Fibroblast of lung (primary cell): ENCODE data around the gene SEC14L1. TPM values are rescaled to one million over a fixed set of nuclear protein-coding genes. Genes with fewer than 3 reads are reported as not detected.

Experiments
- DNase-seq, 2 donors: peaks; one replicate each; pipeline versions ENCODE4 v3.0.0 to v3.0.0-alpha.2; 2010; ENCODE audit warnings: low read depth in 2 of 2
- H2AFZ ChIP-seq: 2 replicates; pipeline ENCODE4 v1.5.1; 2012; ENCODE audit warnings: low read length, control low read depth, inconsistent platforms
- H3K27ac ChIP-seq: 2 replicates; pipeline ENCODE4 v1.5.1; 2011; ENCODE audit warnings: low read length, control low read depth; ENCODE audit not compliant: insufficient read depth
- H3K27me3 ChIP-seq: 2 replicates; pipeline ENCODE4 v1.5.1; 2011; ENCODE audit warnings: mild to moderate bottlenecking, low read length; ENCODE audit not compliant: control insufficient read depth, insufficient read depth
- H3K36me3 ChIP-seq: 2 replicates; pipeline ENCODE4 v1.5.1; 2011; ENCODE audit warnings: low read length; ENCODE audit not compliant: control insufficient read depth, insufficient read depth
- H3K4me1 ChIP-seq: 2 replicates; pipeline ENCODE4 v1.5.1; 2011; ENCODE audit warnings: low read length; ENCODE audit not compliant: control insufficient read depth, insufficient read depth; ENCODE audit errors: extremely low read depth
- H3K4me2 ChIP-seq: 2 replicates; pipeline ENCODE4 v1.5.1; 2011; ENCODE audit warnings: low read length, control low read depth; ENCODE audit not compliant: insufficient read depth; ENCODE audit errors: extremely low read depth
- H3K4me3 ChIP-seq, 4 experiments: fragments of 200-600 bp in 1 of 4; sonication (generic) in 1 of 4; replicated peaks in 1 of 4; 2 replicates each; pipeline ENCODE4 v1.5.1; 2011 to 2016; ENCODE audit warnings: low read length in 4 of 4, low read depth in 3 of 4, mild to moderate bottlenecking in 3 of 4, control low read depth in 2 of 4, inconsistent platforms in 1 of 4, mixed read lengths in 1 of 4; ENCODE audit not compliant: insufficient read depth in 1 of 4; ENCODE audit errors: control extremely low read depth in 1 of 4
- H3K79me2 ChIP-seq: 2 replicates; pipeline ENCODE4 v1.5.1; 2012; ENCODE audit warnings: mild to moderate bottlenecking, low read length, inconsistent platforms; ENCODE audit not compliant: control insufficient read depth, insufficient read depth
- H3K9ac ChIP-seq: 2 replicates; pipeline ENCODE4 v1.5.1; 2011; ENCODE audit warnings: mild to moderate bottlenecking, low read length, control low read depth; ENCODE audit not compliant: insufficient read depth
- H3K9me3 ChIP-seq: 2 replicates; pipeline ENCODE4 v1.5.1; 2012; ENCODE audit warnings: low read depth, low read length; ENCODE audit not compliant: control insufficient read depth, insufficient read depth
- H4K20me1 ChIP-seq: 2 replicates; pipeline ENCODE4 v1.5.1; 2011; ENCODE audit warnings: low read length; ENCODE audit not compliant: control insufficient read depth, insufficient read depth; ENCODE audit errors: extremely low read depth
- CTCF ChIP-seq, 2 donors: IDR thresholded peaks in 1 of 2; conservative IDR thresholded peaks in 1 of 2; 1 replicate in 1 of 2; 2 replicates in 1 of 2; pipeline ENCODE4 v1.5.1; 2011 to 2012; ENCODE audit warnings: low read length in 2 of 2, control low read depth in 1 of 2, inconsistent platforms in 1 of 2, low read depth in 1 of 2, mild to moderate bottlenecking in 1 of 2
- EZH2 ChIP-seq: IDR thresholded peaks from 2 replicates; pipeline ENCODE4 v1.5.1; 2012; ENCODE audit warnings: low read length, control low read depth, mild to moderate bottlenecking; ENCODE audit errors: missing control alignments
- polyA plus RNA-seq, 2 donors: library from polyadenylated mRNA; depleted of rRNA in 1 of 2; stranded (reverse) in 1 of 2; unstranded in 1 of 2; fragments of >200 nt; gene quantifications; 2 replicates each; pipeline ENCODE4 v1.2.1, GENCODE V29; 2011 to 2012; ENCODE audit warnings: missing spikeins in 1 of 2
- total RNA-seq: library from RNA; depleted of rRNA; stranded (reverse); fragments of >200 nt; gene quantifications from 2 replicates; pipeline ENCODE4 v1.2.1, GENCODE V29; 2014

The SEC14L1 gene
- total and polyA plus RNA-seq, 2 donors (not counting 1 experiment from before 2014, with no cell fraction given), result 21.1 to 32.9 TPM

GRCh38 chr17:77125432-77125901 lies 15.3 kb upstream of the SEC14L1 start:
- Histone ChIP-seq H3K9ac (no peak overlapping the region), H3K79me2 (no peaks in the 10 kb centered on the region), H3K27ac (peak overlapping the region; percentile 9), H2AFZ (no peak overlapping the region), H3K9me3 (no peaks in the 10 kb centered on the region), H4K20me1 (no peaks in the 10 kb centered on the region), H3K27me3 (no peaks in the 10 kb centered on the region), H3K36me3 (no peaks in the 10 kb centered on the region), H3K4me3 (no peak overlapping the region), H3K4me1 (peaks cover 20% of the 10 kb centered on the region), H3K4me2 (no peak overlapping the region)
- peak; percentile 38 to 99 for DNase-seq
- TF ChIP-seq EZH2 (no peak), CTCF (conservative IDR thresholded peaks at IDR 0.05 in 1 of 2, IDR thresholded peaks at IDR 0.05 in 1 of 2; ENCODE audit: low read depth in 1 of 2, low read length in 2 of 2) (no peak)

GRCh38 chr17:77126519-77126918 lies 14.2 kb upstream of the SEC14L1 start:
- H3K4me3 ChIP-seq, result no peak overlapping the region
- TF ChIP-seq EZH2 (no peak), CTCF (conservative IDR thresholded peaks at IDR 0.05 in 1 of 2, IDR thresholded peaks at IDR 0.05 in 1 of 2; ENCODE audit: low read depth in 1 of 2, low read length in 2 of 2) (no peak)
- no peak overlapping the region for H3K4me2 ChIP-seq
- no peaks in the 10 kb centered on the region for H3K9me3 ChIP-seq
- no peak overlapping the region for H3K27ac ChIP-seq
- no peaks in the 10 kb centered on the region for H3K36me3 ChIP-seq
- H3K4me1 ChIP-seq, result peaks cover 20% of the 10 kb centered on the region
- H3K79me2 ChIP-seq, result no peaks in the 10 kb centered on the region
- no peak overlapping the region for H2AFZ ChIP-seq
- no peak for DNase-seq
- no peak overlapping the region for H3K9ac ChIP-seq
- no peaks in the 10 kb centered on the region for H3K27me3 ChIP-seq
- H4K20me1 ChIP-seq, result no peaks in the 10 kb centered on the region

- no peak overlapping the region for H3K4me3 ChIP-seq
- H3K36me3 ChIP-seq, result no peaks in the 10 kb centered on the region
- TF ChIP-seq EZH2 (no peak), CTCF (conservative IDR thresholded peaks at IDR 0.05 in 1 of 2, IDR thresholded peaks at IDR 0.05 in 1 of 2; ENCODE audit: low read depth in 1 of 2, low read length in 2 of 2) (no peak)
- no peak overlapping the region for H3K27ac ChIP-seq
- no peaks in the 10 kb centered on the region for H3K27me3 ChIP-seq
- no peak overlapping the region for H2AFZ ChIP-seq
- H3K4me2 ChIP-seq, result no peak overlapping the region
- no peaks in the 10 kb centered on the region for H3K79me2 ChIP-seq
- H3K9ac ChIP-seq, result no peak overlapping the region
- H3K9me3 ChIP-seq, result no peaks in the 10 kb centered on the region
- H4K20me1 ChIP-seq, result no peaks in the 10 kb centered on the region
- peaks cover 23% of the 10 kb centered on the region for H3K4me1 ChIP-seq
- DNase-seq, result peak in 1 of 2 donors; percentile 57
Observed at GRCh38 chr17:77127735-77128361, 12.9 kb upstream of the SEC14L1 start.
